ENCODE results near the gene MTMR10.

MTMR10 gene

DNA sequence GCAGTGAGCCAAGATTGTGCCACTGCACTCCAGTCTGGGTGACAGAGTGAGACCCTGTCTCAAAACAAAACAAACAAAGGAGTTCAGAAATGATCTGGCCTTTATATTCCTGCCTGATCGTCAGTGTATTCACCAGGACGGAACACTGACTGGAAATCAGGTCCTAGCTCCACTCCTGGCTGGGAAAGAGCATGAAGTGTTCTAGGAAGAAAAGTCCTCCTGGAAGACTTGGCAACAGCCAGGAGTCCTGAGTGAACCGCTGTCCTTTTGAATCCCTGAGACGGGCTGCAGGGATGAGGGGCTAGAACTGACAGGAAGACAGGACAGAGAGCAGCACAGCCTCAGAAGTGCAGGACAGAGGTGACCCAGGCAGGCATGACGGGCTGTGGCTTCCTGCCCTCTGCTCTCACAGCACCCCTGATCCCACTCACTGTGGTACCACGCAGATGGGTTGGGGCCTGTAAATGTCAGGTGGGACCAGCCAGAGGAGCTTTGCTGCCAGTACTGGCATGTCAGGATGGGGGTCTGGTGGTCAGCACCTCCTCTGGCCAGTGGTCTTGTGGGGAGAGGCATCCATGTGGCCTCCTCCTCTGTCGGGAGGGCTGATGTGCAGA, 64.2 kb downstream of the MTMR10 start:
- Histone ChIP-seq H3K23ac (ENCODE audit: low read length) (no peak overlapping the region), H3K79me2 (ENCODE audit: control insufficient read depth, insufficient read depth, low read length, poor library complexity) (no peaks in the 10 kb centered on the region), H2BK5ac (ENCODE audit: low read depth, low read length, poor library complexity) (no peak overlapping the region), H3K4me3 (ENCODE audit: low read depth, low read length) (no peak overlapping the region), H3K4ac (ENCODE audit: low read depth, low read length) (no peak overlapping the region), H2AK5ac (ENCODE audit: low read length) (no peak overlapping the region), H3K4me2 (ENCODE audit: low read length) (no peak overlapping the region), H4K91ac (ENCODE audit: low read depth, low read length) (no peak overlapping the region), H3K18ac (ENCODE audit: low read length) (no peak overlapping the region), H3K79me1 (ENCODE audit: low read length) (no peaks in the 10 kb centered on the region), H2BK12ac (ENCODE audit: low read length) (no peak overlapping the region), H3K14ac (ENCODE audit: low read length) (no peak overlapping the region), H3K27ac (ENCODE audit: low read depth, low read length) (no peak overlapping the region), H2AFZ (ENCODE audit: insufficient read depth, low read length, poor library complexity) (no peak overlapping the region), H3K9me3 (ENCODE audit: insufficient read depth, low read depth, low read length) (no peaks in the 10 kb centered on the region), H4K8ac (ENCODE audit: low read depth, low read length) (no peak overlapping the region), H4K12ac (ENCODE audit: low read depth, low read length) (no peak overlapping the region), H3K4me1 (ENCODE audit: control insufficient read depth in 1 of 2, insufficient read depth in 2 of 2, low read length in 2 of 2) (peaks cover 2% of the 10 kb centered on the region in 2 experiments), H3K27me3 (ENCODE audit: insufficient read depth, low read length) (no peaks in the 10 kb centered on the region), H2BK120ac (ENCODE audit: insufficient read depth, low read length, poor library complexity) (no peak overlapping the region), H3K36me3 (ENCODE audit: control insufficient read depth in 1 of 2, insufficient read depth in 2 of 2, low read length in 2 of 2) (peaks cover 49 to 60% of the 10 kb centered on the region in 2 experiments), H3K9ac (ENCODE audit: low read length) (no peak overlapping the region)
- WGBS (ENCODE audit: extremely low coverage, insufficient coverage, insufficient read length), result no CpG with 5 or more reads among the region's 7 CpGs
- DNase-seq, result no peak

- Histone ChIP-seq H3K27me3 (ENCODE audit: insufficient read depth, low read length) (no peaks in the 10 kb centered on the region), H2BK120ac (ENCODE audit: insufficient read depth, low read length, poor library complexity) (no peak overlapping the region), H3K18ac (ENCODE audit: low read length) (no peak overlapping the region), H3K9me3 (ENCODE audit: insufficient read depth, low read depth, low read length) (no peaks in the 10 kb centered on the region), H3K4me1 (ENCODE audit: control insufficient read depth in 1 of 2, insufficient read depth in 2 of 2, low read length in 2 of 2) (peaks cover 2% of the 10 kb centered on the region in 2 experiments), H4K8ac (ENCODE audit: low read depth, low read length) (no peak overlapping the region), H3K14ac (ENCODE audit: low read length) (no peak overlapping the region), H4K91ac (ENCODE audit: low read depth, low read length) (no peak overlapping the region), H4K12ac (ENCODE audit: low read depth, low read length) (no peak overlapping the region), H3K79me1 (ENCODE audit: low read length) (no peaks in the 10 kb centered on the region), H3K27ac (ENCODE audit: low read depth, low read length) (no peak overlapping the region), H2BK12ac (ENCODE audit: low read length) (no peak overlapping the region), H3K23ac (ENCODE audit: low read length) (no peak overlapping the region), H3K9ac (ENCODE audit: low read length) (no peak overlapping the region), H3K4ac (ENCODE audit: low read depth, low read length) (no peak overlapping the region), H2AFZ (ENCODE audit: insufficient read depth, low read length, poor library complexity) (no peak overlapping the region), H2BK5ac (ENCODE audit: low read depth, low read length, poor library complexity) (no peak overlapping the region), H3K4me3 (ENCODE audit: low read depth, low read length) (no peak overlapping the region), H3K79me2 (ENCODE audit: control insufficient read depth, insufficient read depth, low read length, poor library complexity) (no peaks in the 10 kb centered on the region), H2AK5ac (ENCODE audit: low read length) (no peak overlapping the region), H3K4me2 (ENCODE audit: low read length) (no peak overlapping the region), H3K36me3 (ENCODE audit: control insufficient read depth in 1 of 2, insufficient read depth in 2 of 2, low read length in 2 of 2) (peaks cover 51 to 60% of the 10 kb centered on the region in 2 experiments)
- no peak for DNase-seq
- WGBS (ENCODE audit: extremely low coverage, insufficient coverage, insufficient read length), result no CpG with 5 or more reads among the region's 8 CpGs
Observed at GRCh38 chr15:30926161-30926560, 65.3 kb downstream of the MTMR10 start.

- H2AFZ ChIP-seq (ENCODE audit: insufficient read depth, low read length, poor library complexity), result no peak overlapping the region
Observed at GRCh38 chr15:30925686-30926085, 65.7 kb downstream of the MTMR10 start.

GRCh38 chr15:30924353-30924752, 67.1 kb downstream of the MTMR10 start:
- Histone ChIP-seq H2BK5ac (ENCODE audit: low read depth, low read length, poor library complexity) (no peak overlapping the region), H3K9me3 (ENCODE audit: insufficient read depth, low read depth, low read length) (no peaks in the 10 kb centered on the region), H2BK12ac (ENCODE audit: low read length) (no peak overlapping the region), H3K4ac (ENCODE audit: low read depth, low read length) (no peak overlapping the region), H3K4me2 (ENCODE audit: low read length) (no peak overlapping the region), H3K23ac (ENCODE audit: low read length) (no peak overlapping the region), H3K36me3 (ENCODE audit: control insufficient read depth in 1 of 2, insufficient read depth in 2 of 2, low read length in 2 of 2) (peaks cover 50 to 57% of the 10 kb centered on the region in 2 experiments), H3K4me1 (ENCODE audit: control insufficient read depth in 1 of 2, insufficient read depth in 2 of 2, low read length in 2 of 2) (peaks cover 2% of the 10 kb centered on the region in 2 experiments), H2AFZ (ENCODE audit: insufficient read depth, low read length, poor library complexity) (no peak overlapping the region), H3K27me3 (ENCODE audit: insufficient read depth, low read length) (no peaks in the 10 kb centered on the region), H3K18ac (ENCODE audit: low read length) (no peak overlapping the region), H3K79me1 (ENCODE audit: low read length) (no peaks in the 10 kb centered on the region), H4K91ac (ENCODE audit: low read depth, low read length) (no peak overlapping the region), H3K14ac (ENCODE audit: low read length) (no peak overlapping the region), H2AK5ac (ENCODE audit: low read length) (no peak overlapping the region), H3K9ac (ENCODE audit: low read length) (no peak overlapping the region), H2BK120ac (ENCODE audit: insufficient read depth, low read length, poor library complexity) (no peak overlapping the region), H3K4me3 (ENCODE audit: low read depth, low read length) (no peak overlapping the region), H4K12ac (ENCODE audit: low read depth, low read length) (no peak overlapping the region), H3K27ac (ENCODE audit: low read depth, low read length) (no peak overlapping the region), H4K8ac (ENCODE audit: low read depth, low read length) (no peak overlapping the region), H3K79me2 (ENCODE audit: control insufficient read depth, insufficient read depth, low read length, poor library complexity) (no peaks in the 10 kb centered on the region)
- DNase-seq, result peak in 1 of 2 donors; percentile 42
- no CpG with 5 or more reads among the region's 5 CpGs for WGBS (ENCODE audit: extremely low coverage, insufficient coverage, insufficient read length)

More at GRCh38 chr15:30925686-30926085, 65.7 kb downstream of the MTMR10 start:
- no CpG with 5 or more reads among the region's 9 CpGs for WGBS (ENCODE audit: extremely low coverage, insufficient coverage, insufficient read length)
- Histone ChIP-seq H3K23ac (ENCODE audit: low read length) (no peak overlapping the region), H3K4me1 (ENCODE audit: control insufficient read depth in 1 of 2, insufficient read depth in 2 of 2, low read length in 2 of 2) (peaks cover 2% of the 10 kb centered on the region in 2 experiments), H3K27ac (ENCODE audit: low read depth, low read length) (no peak overlapping the region), H4K91ac (ENCODE audit: low read depth, low read length) (no peak overlapping the region), H3K14ac (ENCODE audit: low read length) (no peak overlapping the region), H2AK5ac (ENCODE audit: low read length) (no peak overlapping the region), H3K9me3 (ENCODE audit: insufficient read depth, low read depth, low read length) (no peaks in the 10 kb centered on the region), H4K8ac (ENCODE audit: low read depth, low read length) (no peak overlapping the region), H3K27me3 (ENCODE audit: insufficient read depth, low read length) (no peaks in the 10 kb centered on the region), H3K79me2 (ENCODE audit: control insufficient read depth, insufficient read depth, low read length, poor library complexity) (no peaks in the 10 kb centered on the region), H2BK5ac (ENCODE audit: low read depth, low read length, poor library complexity) (no peak overlapping the region), H3K4me2 (ENCODE audit: low read length) (no peak overlapping the region), H3K36me3 (ENCODE audit: control insufficient read depth in 1 of 2, insufficient read depth in 2 of 2, low read length in 2 of 2) (peaks cover 55 to 62% of the 10 kb centered on the region in 2 experiments), H3K9ac (ENCODE audit: low read length) (no peak overlapping the region), H3K18ac (ENCODE audit: low read length) (no peak overlapping the region), H3K4me3 (ENCODE audit: low read depth, low read length) (no peak overlapping the region), H2BK12ac (ENCODE audit: low read length) (no peak overlapping the region), H3K79me1 (ENCODE audit: low read length) (no peaks in the 10 kb centered on the region), H4K12ac (ENCODE audit: low read depth, low read length) (no peak overlapping the region), H3K4ac (ENCODE audit: low read depth, low read length) (no peak overlapping the region), H2BK120ac (ENCODE audit: insufficient read depth, low read length, poor library complexity) (no peak overlapping the region)
- no peak for DNase-seq

Measured in trophoblast cell (in vitro differentiated cells and primary cell).